ENCODE data around the gene NADSYN1. TPM values are rescaled to one million over a fixed set of nuclear protein-coding genes. Genes with fewer than 3 reads are reported as not detected.

Gene NADSYN1
- total RNA-seq, 2 donors from 2014 or later = 45.7 to 71.2 TPM

DNA sequence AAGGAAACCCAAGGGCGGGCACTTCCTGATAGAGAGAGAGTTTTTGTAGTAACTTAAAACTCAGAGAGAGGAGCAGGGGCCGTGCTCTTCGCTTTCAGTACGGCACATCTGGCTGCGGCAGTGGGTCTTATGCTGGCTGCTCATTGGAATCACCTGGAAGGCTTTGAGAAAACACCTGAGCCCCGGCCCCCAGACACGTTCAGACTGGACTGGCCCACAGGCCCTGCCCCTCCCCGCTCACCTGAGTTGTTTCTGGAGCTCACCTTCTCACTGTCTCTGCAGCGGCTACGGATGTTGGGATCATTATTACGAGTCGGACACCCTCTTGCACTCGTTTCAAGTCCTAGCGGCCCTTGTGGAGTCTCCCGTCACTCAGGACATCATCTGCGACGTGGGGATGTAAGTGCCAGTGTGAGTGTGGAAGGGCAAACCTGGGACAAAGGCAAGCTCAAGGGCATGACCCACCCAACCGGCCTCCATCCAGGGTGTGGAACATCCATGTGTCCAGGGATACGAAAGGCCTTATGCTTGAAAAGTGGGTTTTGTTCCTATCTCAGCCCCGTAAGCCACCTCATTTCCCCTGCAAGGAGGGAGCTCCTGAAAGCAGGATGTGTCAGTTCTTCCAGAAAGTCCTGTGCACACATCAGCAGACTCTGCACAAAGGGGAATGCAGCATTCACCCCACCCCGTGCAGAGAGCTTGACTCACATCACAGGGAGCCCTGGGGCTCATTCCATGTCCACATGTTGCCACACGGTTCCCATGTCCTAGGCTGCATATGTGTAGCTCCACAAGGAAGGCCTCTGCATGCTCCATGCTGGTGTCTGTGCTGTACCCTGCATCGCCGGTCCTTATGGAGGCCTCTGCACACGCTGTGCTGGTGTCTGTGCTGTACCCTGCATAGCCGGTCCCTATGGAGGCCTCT lies 5.4 kb downstream of the NADSYN1 start:
- Histone ChIP-seq H3K9me3 (no peaks in the 10 kb centered on the region), H3K27ac (no peak overlapping the region), H3K36me3 (replicated peaks in 1 of 2; ENCODE audit: insufficient read depth in 1 of 2, low read depth in 2 of 2) (peaks cover 6 to 20% of the 10 kb centered on the region in 2 donors), H3K4me3 (no peak overlapping the region), H3K4me1 (peaks cover 14% of the 10 kb centered on the region), H3K27me3 (no peaks in the 10 kb centered on the region)
- no peak for TF ChIP-seq POLR2A (IDR thresholded peaks at IDR 0.05)
- TF ChIP-seq, protein P1, sequence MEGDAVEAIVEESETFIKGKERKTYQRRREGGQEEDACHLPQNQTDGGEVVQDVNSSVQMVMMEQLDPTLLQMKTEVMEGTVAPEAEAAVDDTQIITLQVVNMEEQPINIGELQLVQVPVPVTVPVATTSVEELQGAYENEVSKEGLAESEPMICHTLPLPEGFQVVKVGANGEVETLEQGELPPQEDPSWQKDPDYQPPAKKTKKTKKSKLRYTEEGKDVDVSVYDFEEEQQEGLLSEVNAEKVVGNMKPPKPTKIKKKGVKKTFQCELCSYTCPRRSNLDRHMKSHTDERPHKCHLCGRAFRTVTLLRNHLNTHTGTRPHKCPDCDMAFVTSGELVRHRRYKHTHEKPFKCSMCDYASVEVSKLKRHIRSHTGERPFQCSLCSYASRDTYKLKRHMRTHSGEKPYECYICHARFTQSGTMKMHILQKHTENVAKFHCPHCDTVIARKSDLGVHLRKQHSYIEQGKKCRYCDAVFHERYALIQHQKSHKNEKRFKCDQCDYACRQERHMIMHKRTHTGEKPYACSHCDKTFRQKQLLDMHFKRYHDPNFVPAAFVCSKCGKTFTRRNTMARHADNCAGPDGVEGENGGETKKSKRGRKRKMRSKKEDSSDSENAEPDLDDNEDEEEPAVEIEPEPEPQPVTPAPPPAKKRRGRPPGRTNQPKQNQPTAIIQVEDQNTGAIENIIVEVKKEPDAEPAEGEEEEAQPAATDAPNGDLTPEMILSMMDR (IDR thresholded peaks at IDR 0.05) = no peak
- no peak for ATAC-seq
- intact Hi-C loops (cut with DNase I) = no loop called here
- WGBS, 2 donors = 93% methylated on average over 21 to 26 of the region's 26 CpGs
- DNase-seq = no peak

DNA sequence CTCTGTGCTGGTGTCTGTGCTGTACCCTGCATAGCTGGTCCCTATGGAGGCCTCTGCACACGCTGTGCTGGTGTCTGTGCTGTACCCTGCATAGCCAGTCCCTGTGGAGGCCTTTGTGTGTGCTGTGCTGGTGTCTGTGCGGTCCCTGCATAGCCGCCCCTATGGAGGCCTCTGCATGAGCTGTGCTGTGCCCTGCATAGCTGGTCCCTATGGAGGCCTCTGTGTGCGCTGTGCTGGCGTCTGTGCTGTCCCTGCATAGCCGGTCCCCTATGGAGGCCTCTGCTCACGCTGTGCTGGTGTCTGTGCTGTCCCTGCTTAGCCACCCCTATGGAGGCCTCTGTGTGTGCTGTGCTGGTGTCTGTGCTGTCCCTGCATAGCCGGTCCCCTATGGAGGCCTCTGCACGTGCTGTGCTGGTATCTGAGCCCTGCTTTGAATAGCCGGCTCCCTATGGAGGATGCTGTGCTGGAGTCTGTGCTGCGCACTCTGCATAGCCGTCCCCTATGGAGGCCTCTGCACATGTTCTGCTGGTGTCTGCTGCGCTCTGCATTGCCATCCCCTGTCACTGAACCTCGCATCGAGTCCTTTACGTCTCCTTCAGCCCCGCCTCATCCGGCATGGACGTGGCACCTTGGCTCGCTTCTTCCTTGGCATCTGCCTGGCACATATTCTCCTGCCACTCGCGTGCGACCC lies 6.2 kb downstream of the NADSYN1 start:
- peaks cover 6 to 20% of the 10 kb centered on the region in 2 donors for H3K36me3 ChIP-seq (replicated peaks in 1 of 2; ENCODE audit: insufficient read depth in 1 of 2, low read depth in 2 of 2)
- no peak for TF ChIP-seq POLR2A (IDR thresholded peaks at IDR 0.05)
- TF ChIP-seq, protein P1 (IDR thresholded peaks at IDR 0.05) = no peak
- DNase-seq = no peak
- 93 to 95% methylated on average over 15 to 22 of the region's 23 CpGs for WGBS, 2 donors
- ATAC-seq = no peak
- no peak overlapping the region for H3K27ac ChIP-seq
- peaks cover 6% of the 10 kb centered on the region for H3K4me1 ChIP-seq
- no peaks in the 10 kb centered on the region for H3K27me3 ChIP-seq
- intact Hi-C loops (cut with DNase I) = no loop called here
- H3K4me3 ChIP-seq = no peak overlapping the region
- no peaks in the 10 kb centered on the region for H3K9me3 ChIP-seq

DNA sequence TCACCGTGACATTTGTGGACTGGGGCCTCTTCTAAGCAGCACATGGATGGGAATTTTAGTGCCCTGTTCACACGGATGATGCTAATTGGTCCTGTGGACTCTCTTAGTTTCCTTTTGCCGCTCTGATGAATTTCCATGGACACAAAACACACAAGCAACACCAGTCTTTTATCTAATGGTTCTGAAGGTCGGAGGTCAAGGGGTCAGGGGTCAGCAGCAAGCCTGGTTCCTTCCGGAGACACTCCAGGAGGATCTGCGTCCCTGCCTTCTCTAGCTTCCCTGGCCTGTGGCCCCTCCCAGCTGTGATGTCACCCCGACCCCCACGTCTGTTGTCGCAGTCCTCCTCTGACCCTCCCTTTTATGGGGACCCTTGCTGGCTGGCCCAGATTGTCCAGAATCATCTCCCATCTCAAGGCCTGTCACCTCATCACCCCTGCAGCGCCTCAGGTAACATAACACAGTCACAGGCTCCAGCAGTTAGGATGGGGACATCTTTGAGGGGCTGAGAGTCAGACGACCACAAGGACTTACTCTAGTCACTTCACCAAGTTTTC lies 6.8 kb downstream of the NADSYN1 start:
- Histone ChIP-seq H3K27me3 (no peaks in the 10 kb centered on the region), H3K36me3 (replicated peaks in 1 of 2; ENCODE audit: insufficient read depth in 1 of 2, low read depth in 2 of 2) (peaks cover 6 to 20% of the 10 kb centered on the region in 2 donors), H3K27ac (no peak overlapping the region), H3K4me1 (peaks cover under 1% of the 10 kb centered on the region), H3K9me3 (no peaks in the 10 kb centered on the region), H3K4me3 (no peak overlapping the region)
- TF ChIP-seq POLR2A (IDR thresholded peaks at IDR 0.05) = no peak
- TF ChIP-seq, protein P1 (IDR thresholded peaks at IDR 0.05) = no peak
- DNase-seq (no peak), ATAC-seq (no peak)
- intact Hi-C loops (cut with DNase I) = no loop called here
- 66 to 73% methylated on average over 6 to 11 of the region's 11 CpGs for WGBS, 2 donors

DNA sequence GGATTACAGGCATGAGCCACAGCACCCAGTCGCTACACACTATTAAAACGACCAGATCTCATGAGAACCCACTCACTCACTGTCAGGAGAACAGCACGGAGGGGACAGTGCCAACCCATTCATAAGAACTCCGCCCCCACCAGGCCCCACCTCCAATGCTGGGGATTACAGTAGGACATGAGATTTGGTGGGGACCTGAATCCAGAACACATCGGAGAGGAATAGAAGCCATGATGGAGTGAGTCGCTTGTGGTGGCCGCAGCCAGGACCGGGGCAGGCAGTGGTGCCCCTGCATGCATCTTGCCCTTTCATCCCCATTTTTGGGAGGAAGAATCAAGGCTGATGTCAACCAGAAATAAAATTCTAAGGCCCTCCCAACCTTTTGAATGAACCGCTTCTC lies 8.7 kb downstream of the NADSYN1 start:
- no peaks in the 10 kb centered on the region for H3K27me3 ChIP-seq
- no peak for ATAC-seq
- H3K4me3 ChIP-seq = no peak overlapping the region
- no peaks in the 10 kb centered on the region for H3K4me1 ChIP-seq
- 89% methylated on average over 8 to 9 of the region's 9 CpGs for WGBS, 2 donors
- H3K27ac ChIP-seq = no peak overlapping the region
- intact Hi-C loops (cut with DNase I) = no loop called here
- H3K9me3 ChIP-seq = no peaks in the 10 kb centered on the region
- no peak for DNase-seq
- peaks cover 5 to 22% of the 10 kb centered on the region in 2 donors for H3K36me3 ChIP-seq (replicated peaks in 1 of 2; ENCODE audit: insufficient read depth in 1 of 2, low read depth in 2 of 2)
- TF ChIP-seq POLR2A (IDR thresholded peaks at IDR 0.05) = no peak
- TF ChIP-seq, protein P1 (IDR thresholded peaks at IDR 0.05) = no peak

Measured in body of pancreas (tissue), 4 donors.